HCT116 (cell line): ENCODE data around the gene TCFL5. TPM values are rescaled to one million over a fixed set of nuclear protein-coding genes. Genes with fewer than 3 reads are reported as not detected.

Experiments used
- ATAC-seq: fragments of 200-7000 bp; cut with Tn5 transposase; 2 replicates; pipeline ENCODE4 v1.9.1; 2020; ENCODE audit warnings: mild to moderate bottlenecking, moderate library complexity
- BruUV-seq: library from RNA; stranded (reverse); fragments of 400-500 nt; replicated peaks from 2 replicates; lab custom pipeline; 2021; lab: Mats Ljungman, UMichigan
- CTCF ChIA-PET: fragments of 300-600 bp; sonication (Branson Sonifier 250); formaldehyde crosslinking; loops from one replicate; lab custom pipeline; 2021; ENCODE audit warnings: antibody characterized with exemption; lab: Charles Lee
- POLR2A ChIA-PET: fragments of 300-600, 350-600 bp; sonication (Branson Sonifier 250); formaldehyde crosslinking; loops from one replicate; lab custom pipeline; 2021; ENCODE audit warnings: antibody characterized with exemption; lab: Charles Lee
- RAD21 ChIA-PET, 2 experiments: fragments of 300-600 bp; sonication (Branson Sonifier 250); formaldehyde crosslinking; loops; one replicate each; lab custom pipeline; 2023; ENCODE audit warnings: low total read pairs in 2 of 2; ENCODE audit not compliant: uncharacterized antibody in 2 of 2, unreplicated experiment in 2 of 2, low non-redundant PET in 1 of 2; lab: Charles Lee
- DNase-seq: peaks from one replicate; pipeline ENCODE4 v3.0.0-alpha.2; 2010; ENCODE audit warnings: low read depth, low spot score
- H2AFZ ChIP-seq: fragments of 200-600 bp; shearing (Covaris generic), sonication (generic); 2 replicates; pipeline ENCODE4 v1.6.1; 2017; ENCODE audit warnings: low read depth, mixed run types, mixed read lengths, antibody characterized with exemption, low read length; ENCODE audit not compliant: poor library complexity, severe bottlenecking
- H3K27ac ChIP-seq: 2 replicates; pipeline ENCODE4 v1.5.1; 2012; ENCODE audit warnings: low read depth, low read length
- H3K27me3 ChIP-seq: fragments of 200-600 bp; sonication (generic); 2 replicates; pipeline ENCODE4 v1.6.1; 2016; ENCODE audit warnings: mixed run types, low read length, mixed read lengths; ENCODE audit not compliant: insufficient read depth
- H3K36me3 ChIP-seq, 2 experiments: fragments of 200-500 bp in 1 of 2; fragments of 200-600 bp in 1 of 2; sonication (Bioruptor generic) in 1 of 2; sonication (generic) in 1 of 2; 2 replicates each; pipeline versions ENCODE4 v1.5.1 to v1.6.1; 2014 to 2016; ENCODE audit warnings: low read length in 2 of 2, inconsistent platforms in 1 of 2, mixed read lengths in 1 of 2, mixed run types in 1 of 2; ENCODE audit not compliant: insufficient read depth in 2 of 2, control insufficient read depth in 1 of 2
- H3K4me1 ChIP-seq, 2 experiments: fragments of 200-600 bp in 1 of 2; sonication (generic) in 1 of 2; 2 replicates each; pipeline versions ENCODE4 v1.5.1 to v1.6.1; 2012 to 2017; ENCODE audit warnings: low read length in 2 of 2, inconsistent platforms in 1 of 2, mild to moderate bottlenecking in 1 of 2, mixed read lengths in 1 of 2, mixed run types in 1 of 2, moderate library complexity in 1 of 2; ENCODE audit not compliant: insufficient read depth in 2 of 2, control insufficient read depth in 1 of 2
- H3K4me2 ChIP-seq: fragments of 200-600 bp; sonication (generic); 2 replicates; pipeline ENCODE4 v1.6.1; 2017; ENCODE audit warnings: mixed run types, low read length, mixed read lengths
- H3K4me3 ChIP-seq, 2 experiments: fragments of 200-600 bp in 1 of 2; sonication (generic) in 1 of 2; replicated peaks in 1 of 2; 2 replicates each; pipeline ENCODE4 v1.5.1; 2011 to 2016; ENCODE audit warnings: low read length in 2 of 2, control low read depth in 1 of 2, low read depth in 1 of 2, mild to moderate bottlenecking in 1 of 2, mixed read lengths in 1 of 2, mixed run types in 1 of 2
- H3K79me2 ChIP-seq: fragments of 200-600 bp; sonication (generic); 2 replicates; pipeline ENCODE4 v1.6.1; 2017; ENCODE audit warnings: mild to moderate bottlenecking, mixed run types, low read length, moderate library complexity, mixed read lengths; ENCODE audit not compliant: insufficient read depth
- H3K9ac ChIP-seq: fragments of 200-600 bp; sonication (generic); 2 replicates; pipeline ENCODE4 v1.6.1; 2016; ENCODE audit warnings: low read length, mixed read lengths
- H3K9me2 ChIP-seq: fragments of 200-600 bp; sonication (generic), shearing (Covaris generic); 2 replicates; pipeline ENCODE4 v1.6.1; 2017; ENCODE audit warnings: mixed run types, mild to moderate bottlenecking, moderate library complexity; ENCODE audit not compliant: insufficient read depth
- H3K9me3 ChIP-seq, 2 experiments: fragments of 200-500 bp in 1 of 2; fragments of 200-600 bp in 1 of 2; sonication (Bioruptor generic) in 1 of 2; sonication (generic) in 1 of 2; 2 replicates each; pipeline ENCODE4 v1.6.1; 2014 to 2017; ENCODE audit warnings: low read length in 2 of 2, mixed read lengths in 2 of 2, inconsistent platforms in 1 of 2, low read depth in 1 of 2, mild to moderate bottlenecking in 1 of 2, mixed run types in 1 of 2, moderate library complexity in 1 of 2; ENCODE audit not compliant: control insufficient read depth in 1 of 2, insufficient read depth in 1 of 2
- H4K20me1 ChIP-seq: fragments of 200-600 bp; sonication (generic), shearing (Covaris generic); 2 replicates; pipeline ENCODE4 v1.6.1; 2017; ENCODE audit warnings: mixed run types, mild to moderate bottlenecking, moderate library complexity; ENCODE audit not compliant: insufficient read depth
- CBX3 ChIP-seq: IDR thresholded peaks from 2 replicates; pipeline ENCODE4 v1.6.1; 2012; ENCODE audit warnings: low read depth
- CEBPB ChIP-seq: IDR thresholded peaks from 2 replicates; pipeline ENCODE4 v1.6.1; 2012; ENCODE audit warnings: low read depth
- EGR1 ChIP-seq: IDR thresholded peaks from 2 replicates; pipeline ENCODE4 v1.6.1; 2012; ENCODE audit warnings: low read depth
- ELF1 ChIP-seq: IDR thresholded peaks from 2 replicates; pipeline ENCODE4 v1.6.1; 2012; ENCODE audit warnings: low read depth, borderline replicate concordance
- EZH2 ChIP-seq: fragments of 200-600 bp; sonication (generic); IDR thresholded peaks from 2 replicates; pipeline ENCODE4 v1.6.1; 2017; ENCODE audit warnings: antibody characterized with exemption, mixed run types
- FOSL1 ChIP-seq: IDR thresholded peaks from 2 replicates; pipeline ENCODE4 v1.6.1; 2012; ENCODE audit warnings: low read depth
- JUND ChIP-seq: IDR thresholded peaks from 2 replicates; pipeline ENCODE4 v1.6.1; 2012
- POLR2A ChIP-seq: IDR thresholded peaks from 2 replicates; pipeline ENCODE4 v1.7.0; 2011; ENCODE audit warnings: borderline replicate concordance; ENCODE audit not compliant: insufficient read depth, insufficient read length; ENCODE audit errors: extremely low read depth
- POLR2AphosphoS5 ChIP-seq: IDR thresholded peaks from 2 replicates; pipeline ENCODE4 v1.6.1; 2011; ENCODE audit warnings: mild to moderate bottlenecking, low read depth, low read length, moderate library complexity
- RAD21 ChIP-seq: IDR thresholded peaks from 2 replicates; pipeline ENCODE4 v1.6.1; 2012; ENCODE audit warnings: low read depth, mild to moderate bottlenecking
- SIN3A ChIP-seq: IDR thresholded peaks from 2 replicates; pipeline ENCODE4 v1.6.1; 2012; ENCODE audit warnings: low read depth
- SP1 ChIP-seq: IDR thresholded peaks from 2 replicates; pipeline ENCODE4 v1.6.1; 2012; ENCODE audit warnings: low read depth
- SRF ChIP-seq: IDR thresholded peaks from 2 replicates; pipeline ENCODE4 v1.6.1; 2012; ENCODE audit warnings: low read depth
- YY1 ChIP-seq: IDR thresholded peaks from 2 replicates; pipeline ENCODE4 v1.6.1; 2011; ENCODE audit warnings: low read length, low read depth, moderate library complexity, mild to moderate bottlenecking; ENCODE audit not compliant: insufficient replicate concordance; ENCODE audit errors: extremely low read depth
- ZFX ChIP-seq: fragments of 450-650 bp; IDR thresholded peaks from 2 replicates; pipeline ENCODE4 v1.6.1; 2017
- ZNF274 ChIP-seq: fragments of 200-500 bp; sonication (Bioruptor generic); IDR thresholded peaks from 2 replicates; pipeline ENCODE4 v1.6.1; 2014; ENCODE audit warnings: mild to moderate bottlenecking, low read depth, low read length, inconsistent platforms
- intact Hi-C: fragments of 100-400 bp; cut with micrococcal nuclease; formaldehyde crosslinking; loops from 2 replicates; pipeline ENCODE4 v1.10.0; 2022
- total RNA-seq: library from RNA; stranded (reverse); gene quantifications from one replicate; pipeline ENCODE4 v1.2.1, GENCODE V29; 2021; ENCODE audit not compliant: unreplicated experiment
- TF ChIP-seq, protein P1 (sequence below): IDR thresholded peaks from 2 replicates; pipeline ENCODE4 v1.6.1; 2012; ENCODE audit warnings: low read depth
- TF ChIP-seq, protein P2 (sequence below): IDR thresholded peaks from 2 replicates; pipeline ENCODE4 v1.6.1; 2012
- TF ChIP-seq, protein P3 (sequence below): IDR thresholded peaks from 2 replicates; pipeline ENCODE4 v1.6.1; 2012
- TF ChIP-seq, protein P4 (sequence below): IDR thresholded peaks from 2 replicates; pipeline ENCODE4 v1.6.1; 2011; ENCODE audit warnings: mild to moderate bottlenecking, low read length, moderate library complexity; ENCODE audit not compliant: insufficient replicate concordance; ENCODE audit errors: extremely low read depth

TCFL5 gene
- total RNA-seq, 1 experiment from 2014 or later, result 20.4 TPM

DNA sequence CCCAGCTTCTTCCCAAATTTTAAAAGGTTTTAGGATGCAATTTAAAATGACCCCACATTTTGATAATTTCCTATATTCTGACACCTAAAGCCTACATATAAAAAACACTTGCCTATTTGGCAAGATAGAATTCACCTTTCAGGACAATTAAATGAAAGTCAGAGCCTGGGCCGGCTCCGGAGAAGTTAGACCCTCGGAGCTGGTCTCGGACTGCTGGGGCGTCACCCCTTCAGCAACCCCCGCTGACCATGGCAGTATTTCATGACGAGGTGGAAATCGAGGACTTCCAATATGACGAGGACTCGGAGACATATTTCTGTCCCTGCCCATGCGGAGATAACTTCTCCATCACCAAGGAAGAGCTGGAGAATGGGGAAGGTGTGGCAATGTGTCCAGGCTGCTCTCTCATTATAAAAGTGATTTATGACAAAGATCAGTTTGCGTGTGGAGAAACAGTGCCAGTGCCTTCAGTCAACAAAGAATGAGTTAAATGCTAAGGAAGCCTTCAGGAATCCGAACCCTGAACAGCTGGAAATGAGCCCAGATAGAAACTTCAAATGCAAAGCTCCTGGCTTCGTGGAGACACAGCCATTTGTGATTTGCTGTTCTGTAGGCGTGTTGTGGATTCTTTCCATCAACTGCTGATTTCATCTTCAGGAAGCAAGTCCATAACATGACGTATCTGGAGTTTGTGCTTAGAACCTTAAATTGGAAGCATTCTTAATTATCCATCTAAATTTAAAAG is 16.0 kb downstream of the TCFL5 start:
- Histone ChIP-seq H3K36me3 (peaks cover 7 to 8% of the 10 kb centered on the region in 2 experiments; a peak in 2 of 4 replicates), H3K27me3 (no peaks in the 10 kb centered on the region), H3K9me2 (no peaks in the 10 kb centered on the region), H4K20me1 (no peaks in the 10 kb centered on the region), H3K4me2 (no peak overlapping the region), H2AFZ (no peak overlapping the region), H3K4me1 (no peaks in the 10 kb centered on the region), H3K4me3 (no peak overlapping the region), H3K79me2 (no peaks in the 10 kb centered on the region), H3K27ac (no peak overlapping the region), H3K9ac (no peak overlapping the region), H3K9me3 (no peaks in the 10 kb centered on the region)
- TSS peak; percentile 13 for BruUV-seq
- ChIA-PET CTCF (no interaction called here), RAD21 (no interaction called here), POLR2A (no interaction called here)
- intact Hi-C loops, result no loop called here
- ATAC-seq (no peak), DNase-seq (no peak)
- no peak for TF ChIP-seq RAD21
- TF ChIP-seq SP1, result no peak
- TF ChIP-seq CEBPB, result no peak
- TF ChIP-seq FOSL1, result no peak
- TF ChIP-seq, protein P1, sequence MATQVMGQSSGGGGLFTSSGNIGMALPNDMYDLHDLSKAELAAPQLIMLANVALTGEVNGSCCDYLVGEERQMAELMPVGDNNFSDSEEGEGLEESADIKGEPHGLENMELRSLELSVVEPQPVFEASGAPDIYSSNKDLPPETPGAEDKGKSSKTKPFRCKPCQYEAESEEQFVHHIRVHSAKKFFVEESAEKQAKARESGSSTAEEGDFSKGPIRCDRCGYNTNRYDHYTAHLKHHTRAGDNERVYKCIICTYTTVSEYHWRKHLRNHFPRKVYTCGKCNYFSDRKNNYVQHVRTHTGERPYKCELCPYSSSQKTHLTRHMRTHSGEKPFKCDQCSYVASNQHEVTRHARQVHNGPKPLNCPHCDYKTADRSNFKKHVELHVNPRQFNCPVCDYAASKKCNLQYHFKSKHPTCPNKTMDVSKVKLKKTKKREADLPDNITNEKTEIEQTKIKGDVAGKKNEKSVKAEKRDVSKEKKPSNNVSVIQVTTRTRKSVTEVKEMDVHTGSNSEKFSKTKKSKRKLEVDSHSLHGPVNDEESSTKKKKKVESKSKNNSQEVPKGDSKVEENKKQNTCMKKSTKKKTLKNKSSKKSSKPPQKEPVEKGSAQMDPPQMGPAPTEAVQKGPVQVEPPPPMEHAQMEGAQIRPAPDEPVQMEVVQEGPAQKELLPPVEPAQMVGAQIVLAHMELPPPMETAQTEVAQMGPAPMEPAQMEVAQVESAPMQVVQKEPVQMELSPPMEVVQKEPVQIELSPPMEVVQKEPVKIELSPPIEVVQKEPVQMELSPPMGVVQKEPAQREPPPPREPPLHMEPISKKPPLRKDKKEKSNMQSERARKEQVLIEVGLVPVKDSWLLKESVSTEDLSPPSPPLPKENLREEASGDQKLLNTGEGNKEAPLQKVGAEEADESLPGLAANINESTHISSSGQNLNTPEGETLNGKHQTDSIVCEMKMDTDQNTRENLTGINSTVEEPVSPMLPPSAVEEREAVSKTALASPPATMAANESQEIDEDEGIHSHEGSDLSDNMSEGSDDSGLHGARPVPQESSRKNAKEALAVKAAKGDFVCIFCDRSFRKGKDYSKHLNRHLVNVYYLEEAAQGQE, result no peak
- no peak for TF ChIP-seq ELF1
- no peak for TF ChIP-seq ZNF274
- no peak for TF ChIP-seq POLR2AphosphoS5
- TF ChIP-seq EZH2, result no peak
- TF ChIP-seq SRF, result no peak
- TF ChIP-seq, protein P2, sequence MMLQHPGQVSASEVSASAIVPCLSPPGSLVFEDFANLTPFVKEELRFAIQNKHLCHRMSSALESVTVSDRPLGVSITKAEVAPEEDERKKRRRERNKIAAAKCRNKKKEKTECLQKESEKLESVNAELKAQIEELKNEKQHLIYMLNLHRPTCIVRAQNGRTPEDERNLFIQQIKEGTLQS, result no peak
- TF ChIP-seq, protein P3, sequence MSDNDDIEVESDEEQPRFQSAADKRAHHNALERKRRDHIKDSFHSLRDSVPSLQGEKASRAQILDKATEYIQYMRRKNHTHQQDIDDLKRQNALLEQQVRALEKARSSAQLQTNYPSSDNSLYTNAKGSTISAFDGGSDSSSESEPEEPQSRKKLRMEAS, result no peak
- no peak for TF ChIP-seq POLR2A
- TF ChIP-seq CBX3, result no peak
- no peak for TF ChIP-seq SIN3A
- TF ChIP-seq, protein P4, sequence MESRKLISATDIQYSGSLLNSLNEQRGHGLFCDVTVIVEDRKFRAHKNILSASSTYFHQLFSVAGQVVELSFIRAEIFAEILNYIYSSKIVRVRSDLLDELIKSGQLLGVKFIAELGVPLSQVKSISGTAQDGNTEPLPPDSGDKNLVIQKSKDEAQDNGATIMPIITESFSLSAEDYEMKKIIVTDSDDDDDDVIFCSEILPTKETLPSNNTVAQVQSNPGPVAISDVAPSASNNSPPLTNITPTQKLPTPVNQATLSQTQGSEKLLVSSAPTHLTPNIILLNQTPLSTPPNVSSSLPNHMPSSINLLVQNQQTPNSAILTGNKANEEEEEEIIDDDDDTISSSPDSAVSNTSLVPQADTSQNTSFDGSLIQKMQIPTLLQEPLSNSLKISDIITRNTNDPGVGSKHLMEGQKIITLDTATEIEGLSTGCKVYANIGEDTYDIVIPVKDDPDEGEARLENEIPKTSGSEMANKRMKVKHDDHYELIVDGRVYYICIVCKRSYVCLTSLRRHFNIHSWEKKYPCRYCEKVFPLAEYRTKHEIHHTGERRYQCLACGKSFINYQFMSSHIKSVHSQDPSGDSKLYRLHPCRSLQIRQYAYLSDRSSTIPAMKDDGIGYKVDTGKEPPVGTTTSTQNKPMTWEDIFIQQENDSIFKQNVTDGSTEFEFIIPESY, result no peak
- TF ChIP-seq JUND, result no peak
- no peak for TF ChIP-seq EGR1
- no peak for TF ChIP-seq YY1
- no peak for TF ChIP-seq ZFX
